SK-N-SH treated with all-trans-retinoic acid at 6 μM for 48 hours (cell line): Measurements from ENCODE around the gene CPT1C.

Experiments used
- ATAC-seq: fragments of 200-7000 bp; cut with Tn5 transposase; 3 replicates; pipeline ENCODE4 v1.9.1; 2020; ENCODE audit warnings: mild to moderate bottlenecking, moderate library complexity
- ARNTL ChIP-seq: fragments of 450-650 bp; formaldehyde crosslinking; IDR thresholded peaks from 2 replicates; pipeline ENCODE4 v1.5.0; 2020; ENCODE audit warnings: low read depth, mild to moderate bottlenecking, moderate library complexity, borderline replicate concordance
- BACH2 ChIP-seq: fragments of 250-450 bp; sonication (Bioruptor Pico); IDR thresholded peaks from 2 replicates; pipeline ENCODE4 v1.9.0; 2021; ENCODE audit warnings: mild to moderate bottlenecking, borderline replicate concordance
- CREB5 ChIP-seq: fragments of 250-450 bp; sonication (Bioruptor Pico); IDR thresholded peaks from 2 replicates; pipeline ENCODE4 v1.5.1; 2020; ENCODE audit warnings: low read depth, mild to moderate bottlenecking, moderate library complexity
- CSDC2 ChIP-seq: fragments of 250-450 bp; sonication (Bioruptor Pico); IDR thresholded peaks from 2 replicates; pipeline ENCODE4 v1.5.0; 2020; ENCODE audit warnings: mild to moderate bottlenecking, moderate library complexity
- CSRNP3 ChIP-seq: fragments of 250-450 bp; sonication (Bioruptor Pico); IDR thresholded peaks from 2 replicates; pipeline ENCODE4 v1.5.1; 2021; ENCODE audit warnings: mild to moderate bottlenecking, moderate library complexity
- ESRRG ChIP-seq: fragments of 250-450 bp; sonication (Bioruptor Pico); IDR thresholded peaks from 2 replicates; pipeline ENCODE4 v1.6.1; 2021; ENCODE audit warnings: mild to moderate bottlenecking
- GLIS3 ChIP-seq: fragments of 250-450 bp; sonication (Bioruptor Pico); IDR thresholded peaks from 2 replicates; pipeline ENCODE4 v1.5.0; 2020; ENCODE audit warnings: mild to moderate bottlenecking, moderate library complexity
- ISL1 ChIP-seq: fragments of 250-450 bp; sonication (Bioruptor Pico); IDR thresholded peaks from 2 replicates; pipeline ENCODE4 v2.1.2; 2022; ENCODE audit warnings: mild to moderate bottlenecking, moderate library complexity
- OSR1 ChIP-seq: fragments of 250-450 bp; sonication (Bioruptor Pico); IDR thresholded peaks from 2 replicates; pipeline ENCODE4 v1.8.0; 2022; ENCODE audit warnings: moderate library complexity, mild to moderate bottlenecking, inconsistent platforms
- POU6F1 ChIP-seq: fragments of 250-450 bp; sonication (Bioruptor Pico); IDR thresholded peaks from 2 replicates; pipeline ENCODE4 v1.8.0; 2021; ENCODE audit warnings: low read depth, mild to moderate bottlenecking, moderate library complexity, borderline replicate concordance
- PPARA ChIP-seq: fragments of 250-450 bp; sonication (Bioruptor Pico); IDR thresholded peaks from 2 replicates; pipeline ENCODE4 v1.5.0; 2020; ENCODE audit warnings: mild to moderate bottlenecking, borderline replicate concordance
- RARB ChIP-seq: fragments of 250-450 bp; sonication (Bioruptor Pico); IDR thresholded peaks from 2 replicates; pipeline ENCODE4 v1.8.0; 2021; ENCODE audit warnings: mild to moderate bottlenecking, moderate library complexity
- SNAI2 ChIP-seq: fragments of 250-450 bp; sonication (Bioruptor Pico); IDR thresholded peaks from 2 replicates; pipeline ENCODE4 v1.5.0; 2020; ENCODE audit warnings: mild to moderate bottlenecking, moderate library complexity
- TCF4 ChIP-seq: fragments of 250-450 bp; sonication (Bioruptor Pico); IDR thresholded peaks from 2 replicates; pipeline ENCODE4 v1.8.0; 2021; ENCODE audit warnings: mild to moderate bottlenecking, moderate library complexity, borderline replicate concordance
- TOX ChIP-seq: fragments of 250-450 bp; sonication (Bioruptor Pico); IDR thresholded peaks from 2 replicates; pipeline ENCODE4 v1.8.0; 2021; ENCODE audit warnings: mild to moderate bottlenecking, moderate library complexity, borderline replicate concordance
- TSHZ2 ChIP-seq: fragments of 250-450 bp; sonication (Bioruptor Pico); IDR thresholded peaks from 2 replicates; pipeline ENCODE4 v1.5.0; 2020; ENCODE audit warnings: mild to moderate bottlenecking, moderate library complexity
- ZC3H10 ChIP-seq: fragments of 250-450 bp; sonication (Bioruptor Pico); IDR thresholded peaks from 2 replicates; pipeline ENCODE4 v1.5.1; 2021; ENCODE audit warnings: mild to moderate bottlenecking, moderate library complexity
- ZFP30 ChIP-seq: fragments of 450-650 bp; formaldehyde crosslinking; IDR thresholded peaks from 2 replicates; pipeline ENCODE4 v1.5.0; 2022; ENCODE audit warnings: mild to moderate bottlenecking, moderate library complexity
- ZNF565 ChIP-seq: fragments of 450-650 bp; formaldehyde crosslinking; conservative IDR thresholded peaks from 2 replicates; pipeline ENCODE4 v1.5.0; 2020; ENCODE audit warnings: low read depth, mild to moderate bottlenecking, moderate library complexity
- ZNF70 ChIP-seq: fragments of 450-650 bp; formaldehyde crosslinking; IDR thresholded peaks from 2 replicates; pipeline ENCODE4 v1.5.0; 2020; ENCODE audit warnings: mild to moderate bottlenecking, moderate library complexity
- ZNF8 ChIP-seq: fragments of 450-650 bp; formaldehyde crosslinking; IDR thresholded peaks from 2 replicates; pipeline ENCODE4 v1.5.0; 2020; ENCODE audit warnings: mild to moderate bottlenecking, moderate library complexity

Gene CPT1C

GRCh38 chr19:49660338-49660961 is 30.5 kb upstream of the CPT1C start (continued):
- no peak for TF ChIP-seq TSHZ2 (CRISPR knock-in tag)

GRCh38 chr19:49662011-49662410 is 28.9 kb upstream of the CPT1C start:
- TF ChIP-seq ZNF565 (CRISPR knock-in tag) (no peak), ISL1 (CRISPR knock-in tag) (no peak), ARNTL (no peak), TSHZ2 (CRISPR knock-in tag) (no peak), BACH2 (CRISPR knock-in tag) (no peak), OSR1 (CRISPR knock-in tag) (no peak), ESRRG (no peak), CREB5 (CRISPR knock-in tag) (no peak), TCF4 (CRISPR knock-in tag) (no peak), PPARA (CRISPR knock-in tag) (no peak), SNAI2 (CRISPR knock-in tag) (no peak), TOX (no peak), POU6F1 (CRISPR knock-in tag) (no peak), ZFP30 (CRISPR knock-in tag) (no peak), CSRNP3 (CRISPR knock-in tag) (no peak), CSDC2 (no peak), RARB (CRISPR knock-in tag) (no peak), ZNF70 (CRISPR knock-in tag) (no peak), ZC3H10 (CRISPR knock-in tag) (no peak), ZNF8 (CRISPR knock-in tag) (no peak)

GRCh38 chr19:49663224-49663623 is 27.7 kb upstream of the CPT1C start:
- no peak for ATAC-seq
- TF ChIP-seq ESRRG (no peak), ARNTL (no peak), BACH2 (CRISPR knock-in tag) (no peak), CREB5 (CRISPR knock-in tag) (no peak), ZNF8 (CRISPR knock-in tag) (no peak), SNAI2 (CRISPR knock-in tag) (no peak), ZNF70 (CRISPR knock-in tag) (no peak), ZC3H10 (CRISPR knock-in tag) (no peak), POU6F1 (CRISPR knock-in tag) (no peak), ISL1 (CRISPR knock-in tag) (no peak), CSDC2 (no peak), RARB (CRISPR knock-in tag) (no peak), TOX (no peak), CSRNP3 (CRISPR knock-in tag) (no peak), TCF4 (CRISPR knock-in tag) (no peak), PPARA (CRISPR knock-in tag) (no peak), GLIS3 (no peak)

More at GRCh38 chr19:49662011-49662410, 28.9 kb upstream of the CPT1C start:
- no peak for ATAC-seq
